Neural cell (in vitro differentiated cells): Measurements from ENCODE around the gene TMEM54. TPM values are rescaled to one million over a fixed set of nuclear protein-coding genes. Genes with fewer than 3 reads are reported as not detected.

Source experiments
- H2AFZ ChIP-seq: fragments of 200-600, 300-800 bp; sonication (generic), shearing (Covaris generic); 2 replicates; pipeline ENCODE4 v1.6.0; 2014; ENCODE audit warnings: low read depth, mild to moderate bottlenecking, antibody characterized with exemption, low read length, moderate library complexity
- H3F3A ChIP-seq: fragments of 200-600 bp; shearing (Covaris generic); 2 replicates; pipeline ENCODE4 v1.6.1; 2016; ENCODE audit warnings: mild to moderate bottlenecking, moderate library complexity, mixed read lengths, antibody characterized with exemption, low read length; ENCODE audit not compliant: insufficient read depth, poor library complexity, severe bottlenecking
- H3K27ac ChIP-seq: fragments of 200-600, 300-800 bp; sonication (generic), shearing (Covaris generic); 2 replicates; pipeline ENCODE4 v1.5.1; 2014; ENCODE audit warnings: mild to moderate bottlenecking, low read length, moderate library complexity
- H3K27me3 ChIP-seq: fragments of 300-800, 200-600 bp; sonication (generic), shearing (Covaris generic); 2 replicates; pipeline ENCODE4 v1.6.0; 2014; ENCODE audit warnings: mild to moderate bottlenecking, low read depth, low read length, moderate library complexity; ENCODE audit not compliant: insufficient read depth
- H3K36me3 ChIP-seq: fragments of 300-800, 200-600 bp; sonication (generic), shearing (Covaris generic); 2 replicates; pipeline ENCODE4 v1.5.1; 2014; ENCODE audit warnings: mild to moderate bottlenecking, antibody characterized with exemption, low read length, moderate library complexity; ENCODE audit not compliant: insufficient read depth
- H3K4me2 ChIP-seq: fragments of 300-800, 200-600 bp; sonication (generic), shearing (Covaris generic); 2 replicates; pipeline ENCODE4 v1.6.0; 2014; ENCODE audit warnings: mild to moderate bottlenecking, low read length
- H3K4me3 ChIP-seq: fragments of 300-800, 200-600 bp; sonication (generic), shearing (Covaris generic); 2 replicates; pipeline ENCODE4 v1.5.1; 2014; ENCODE audit warnings: mild to moderate bottlenecking, low read length, moderate library complexity
- H3K79me2 ChIP-seq: fragments of 200-600 bp; shearing (Covaris generic); replicated peaks from 2 replicates; pipeline ENCODE4 v1.6.0; 2014; ENCODE audit warnings: mild to moderate bottlenecking, low read length, moderate library complexity; ENCODE audit not compliant: insufficient read depth
- H3K9ac ChIP-seq: fragments of 300-800, 200-600 bp; sonication (generic), shearing (Covaris generic); 2 replicates; pipeline ENCODE4 v1.6.1; 2016; ENCODE audit warnings: mild to moderate bottlenecking, low read length, mixed read lengths
- H3K9me2 ChIP-seq: fragments of 200-600 bp; shearing (Covaris generic); 2 replicates; pipeline ENCODE4 v1.6.1; 2016; ENCODE audit warnings: mild to moderate bottlenecking, low read length, mixed read lengths; ENCODE audit not compliant: insufficient read depth
- H3K9me3 ChIP-seq: fragments of 200-600, 300-800 bp; sonication (generic), shearing (Covaris generic); 2 replicates; pipeline ENCODE4 v1.6.1; 2016; ENCODE audit warnings: mild to moderate bottlenecking, mixed run types, low read length, moderate library complexity, mixed read lengths
- H4K20me1 ChIP-seq: fragments of 200-600 bp; shearing (Covaris generic); 2 replicates; pipeline ENCODE4 v1.6.1; 2016; ENCODE audit warnings: mild to moderate bottlenecking, mixed run types; ENCODE audit not compliant: insufficient read depth
- EP300 ChIP-seq: fragments of 450-650 bp; conservative IDR thresholded peaks from 2 replicates; pipeline ENCODE4 v1.6.1; 2014; ENCODE audit warnings: antibody characterized with exemption, mild to moderate bottlenecking, moderate library complexity; ENCODE audit not compliant: poor library complexity, severe bottlenecking
- EZH2 ChIP-seq: fragments of 200-600, 300-800 bp; shearing (Covaris generic), sonication (generic); IDR thresholded peaks from 2 replicates; pipeline ENCODE4 v1.6.1; 2014; ENCODE audit warnings: antibody characterized with exemption, low read length, borderline replicate concordance, mild to moderate bottlenecking; ENCODE audit not compliant: insufficient read depth, poor library complexity, severe bottlenecking
- MXI1 ChIP-seq: fragments of 450-650 bp; conservative IDR thresholded peaks from 2 replicates; pipeline ENCODE4 v1.6.1; 2014; ENCODE audit warnings: antibody characterized with exemption, mild to moderate bottlenecking; ENCODE audit not compliant: poor library complexity, severe bottlenecking
- POLR2AphosphoS5 ChIP-seq: IDR thresholded peaks from 2 replicates; pipeline ENCODE4 v1.6.1; 2012
- RAD21 ChIP-seq: fragments of 450-650 bp; conservative IDR thresholded peaks from 2 replicates; pipeline ENCODE4 v1.6.1; 2014; ENCODE audit warnings: antibody characterized with exemption, mild to moderate bottlenecking, moderate library complexity
- SMC3 ChIP-seq: fragments of 450-650 bp; conservative IDR thresholded peaks from 2 replicates; pipeline ENCODE4 v1.6.1; 2014; ENCODE audit warnings: antibody characterized with exemption, mild to moderate bottlenecking, moderate library complexity; ENCODE audit not compliant: poor library complexity
- TAF1 ChIP-seq: IDR thresholded peaks from 2 replicates; pipeline ENCODE4 v1.6.1; 2012; ENCODE audit warnings: low read depth
- polyA plus RNA-seq: library from polyadenylated mRNA; depleted of rRNA; stranded (reverse); fragments of >200 nt; gene quantifications from 2 replicates; pipeline ENCODE4 v1.2.3, GENCODE V29; 2014
- TF ChIP-seq, protein P1 (sequence below): IDR thresholded peaks from 2 replicates; pipeline ENCODE4 v1.6.1; 2012; ENCODE audit warnings: borderline replicate concordance
- TF ChIP-seq, protein P2 (sequence below): fragments of 450-650 bp; IDR thresholded peaks from 2 replicates; pipeline ENCODE4 v1.5.1; 2014; ENCODE audit warnings: antibody characterized with exemption, mild to moderate bottlenecking, moderate library complexity; ENCODE audit not compliant: poor library complexity, severe bottlenecking

TMEM54 gene
- polyA plus RNA-seq, 1 donor from 2014 or later: not detected

DNA sequence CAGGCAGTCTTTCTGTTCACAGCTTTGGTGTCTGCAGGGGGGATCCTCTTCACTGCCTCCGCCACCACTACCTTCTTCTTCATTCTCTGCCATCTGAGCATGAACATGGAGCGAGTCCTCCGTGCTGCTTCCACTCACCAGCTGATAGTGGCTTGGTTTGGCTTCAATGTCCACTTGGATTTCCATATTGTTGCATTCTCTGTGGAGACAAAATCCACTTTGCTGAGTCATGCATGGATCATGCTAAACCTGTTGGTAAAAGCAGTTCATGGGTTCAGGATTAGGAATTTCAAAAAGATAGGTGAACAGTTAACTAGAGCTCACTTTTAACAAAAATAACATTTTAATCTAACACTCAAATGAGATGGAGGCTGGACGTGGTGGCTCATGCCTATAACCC, 35.9 kb upstream of the TMEM54 start:
- no peak overlapping the region for H3K27ac ChIP-seq
- no peaks in the 10 kb centered on the region for H3K36me3 ChIP-seq
- H3K9ac ChIP-seq: no peak overlapping the region
- no peaks in the 10 kb centered on the region for H3K27me3 ChIP-seq
- no peak overlapping the region for H2AFZ ChIP-seq
- TF ChIP-seq MXI1: no peak
- no peak for TF ChIP-seq TAF1
- TF ChIP-seq EP300: no peak
- TF ChIP-seq, protein P1, sequence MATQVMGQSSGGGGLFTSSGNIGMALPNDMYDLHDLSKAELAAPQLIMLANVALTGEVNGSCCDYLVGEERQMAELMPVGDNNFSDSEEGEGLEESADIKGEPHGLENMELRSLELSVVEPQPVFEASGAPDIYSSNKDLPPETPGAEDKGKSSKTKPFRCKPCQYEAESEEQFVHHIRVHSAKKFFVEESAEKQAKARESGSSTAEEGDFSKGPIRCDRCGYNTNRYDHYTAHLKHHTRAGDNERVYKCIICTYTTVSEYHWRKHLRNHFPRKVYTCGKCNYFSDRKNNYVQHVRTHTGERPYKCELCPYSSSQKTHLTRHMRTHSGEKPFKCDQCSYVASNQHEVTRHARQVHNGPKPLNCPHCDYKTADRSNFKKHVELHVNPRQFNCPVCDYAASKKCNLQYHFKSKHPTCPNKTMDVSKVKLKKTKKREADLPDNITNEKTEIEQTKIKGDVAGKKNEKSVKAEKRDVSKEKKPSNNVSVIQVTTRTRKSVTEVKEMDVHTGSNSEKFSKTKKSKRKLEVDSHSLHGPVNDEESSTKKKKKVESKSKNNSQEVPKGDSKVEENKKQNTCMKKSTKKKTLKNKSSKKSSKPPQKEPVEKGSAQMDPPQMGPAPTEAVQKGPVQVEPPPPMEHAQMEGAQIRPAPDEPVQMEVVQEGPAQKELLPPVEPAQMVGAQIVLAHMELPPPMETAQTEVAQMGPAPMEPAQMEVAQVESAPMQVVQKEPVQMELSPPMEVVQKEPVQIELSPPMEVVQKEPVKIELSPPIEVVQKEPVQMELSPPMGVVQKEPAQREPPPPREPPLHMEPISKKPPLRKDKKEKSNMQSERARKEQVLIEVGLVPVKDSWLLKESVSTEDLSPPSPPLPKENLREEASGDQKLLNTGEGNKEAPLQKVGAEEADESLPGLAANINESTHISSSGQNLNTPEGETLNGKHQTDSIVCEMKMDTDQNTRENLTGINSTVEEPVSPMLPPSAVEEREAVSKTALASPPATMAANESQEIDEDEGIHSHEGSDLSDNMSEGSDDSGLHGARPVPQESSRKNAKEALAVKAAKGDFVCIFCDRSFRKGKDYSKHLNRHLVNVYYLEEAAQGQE: no peak
- no peak for TF ChIP-seq RAD21
- TF ChIP-seq EZH2: no peak
- TF ChIP-seq POLR2AphosphoS5: no peak
- TF ChIP-seq, protein P2, sequence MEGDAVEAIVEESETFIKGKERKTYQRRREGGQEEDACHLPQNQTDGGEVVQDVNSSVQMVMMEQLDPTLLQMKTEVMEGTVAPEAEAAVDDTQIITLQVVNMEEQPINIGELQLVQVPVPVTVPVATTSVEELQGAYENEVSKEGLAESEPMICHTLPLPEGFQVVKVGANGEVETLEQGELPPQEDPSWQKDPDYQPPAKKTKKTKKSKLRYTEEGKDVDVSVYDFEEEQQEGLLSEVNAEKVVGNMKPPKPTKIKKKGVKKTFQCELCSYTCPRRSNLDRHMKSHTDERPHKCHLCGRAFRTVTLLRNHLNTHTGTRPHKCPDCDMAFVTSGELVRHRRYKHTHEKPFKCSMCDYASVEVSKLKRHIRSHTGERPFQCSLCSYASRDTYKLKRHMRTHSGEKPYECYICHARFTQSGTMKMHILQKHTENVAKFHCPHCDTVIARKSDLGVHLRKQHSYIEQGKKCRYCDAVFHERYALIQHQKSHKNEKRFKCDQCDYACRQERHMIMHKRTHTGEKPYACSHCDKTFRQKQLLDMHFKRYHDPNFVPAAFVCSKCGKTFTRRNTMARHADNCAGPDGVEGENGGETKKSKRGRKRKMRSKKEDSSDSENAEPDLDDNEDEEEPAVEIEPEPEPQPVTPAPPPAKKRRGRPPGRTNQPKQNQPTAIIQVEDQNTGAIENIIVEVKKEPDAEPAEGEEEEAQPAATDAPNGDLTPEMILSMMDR: no peak
- TF ChIP-seq SMC3: no peak
- H4K20me1 ChIP-seq: no peaks in the 10 kb centered on the region
- H3K4me3 ChIP-seq: no peak overlapping the region
- H3K9me2 ChIP-seq: no peaks in the 10 kb centered on the region
- H3K4me2 ChIP-seq: no peak overlapping the region
- no peaks in the 10 kb centered on the region for H3K79me2 ChIP-seq
- H3F3A ChIP-seq: no peaks in the 10 kb centered on the region
- no peaks in the 10 kb centered on the region for H3K9me3 ChIP-seq

DNA sequence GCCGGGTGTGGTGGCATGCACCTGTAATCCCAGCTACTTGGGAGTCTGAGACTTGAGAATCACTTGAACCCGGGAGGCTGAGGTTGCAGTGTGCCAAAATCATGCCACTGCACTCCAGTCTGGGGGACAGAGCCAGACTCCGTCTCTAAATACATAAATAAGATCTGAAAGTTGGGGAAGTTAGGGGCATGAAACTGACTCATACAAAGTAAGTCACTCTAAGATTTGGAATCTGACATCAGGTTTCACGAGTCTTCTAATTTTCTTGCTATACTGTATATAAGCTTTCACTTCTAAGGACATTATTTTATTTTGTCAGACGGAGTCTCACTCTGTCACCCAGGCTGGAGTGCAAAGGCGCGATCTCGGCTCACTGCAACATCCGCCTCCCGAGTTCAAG, 33.3 kb upstream of the TMEM54 start:
- Histone ChIP-seq H3K79me2 (no peaks in the 10 kb centered on the region), H3K36me3 (no peaks in the 10 kb centered on the region), H3F3A (no peaks in the 10 kb centered on the region), H4K20me1 (no peaks in the 10 kb centered on the region), H3K9me2 (no peaks in the 10 kb centered on the region), H3K27ac (no peak overlapping the region), H3K9ac (no peak overlapping the region), H3K4me2 (no peak overlapping the region), H3K9me3 (no peaks in the 10 kb centered on the region), H3K4me3 (no peak overlapping the region), H3K27me3 (no peaks in the 10 kb centered on the region), H2AFZ (no peak overlapping the region)
- TF ChIP-seq EZH2 (no peak), POLR2AphosphoS5 (no peak), RAD21 (no peak)
- TF ChIP-seq, protein P2: no peak
- TF ChIP-seq, protein P1: no peak
